ENCODE data around the gene KCNJ14.

GRCh38 chr19:48473161-48473966 is 18.0 kb downstream of the KCNJ14 start:
- no peak for TF ChIP-seq CTCF (IDR thresholded peaks at IDR 0.05; ENCODE audit: low read length)
- no peak for TF ChIP-seq EZH2 (optimal IDR thresholded peaks at IDR 0.05; ENCODE audit: low read depth, low read length)
